Stimulated activated CD4-positive, alpha-beta T cell treated with anti-CD3 and anti-CD28 coated beads, Interleukin-1b, Interleukin-23, amount 100 ng/mL, for 4 hours (primary cell): ENCODE measurements around the gene FKBP1A.
A peak's percentile ranks its signal among the peaks of the same experiment; 100 is the strongest.

Experiments
- DNase-seq, 2 donors: peaks; one replicate each; pipeline ENCODE4 v3.0.0-alpha.2; 2020; ENCODE audit warnings: low read depth in 2 of 2

FKBP1A gene

DNA sequence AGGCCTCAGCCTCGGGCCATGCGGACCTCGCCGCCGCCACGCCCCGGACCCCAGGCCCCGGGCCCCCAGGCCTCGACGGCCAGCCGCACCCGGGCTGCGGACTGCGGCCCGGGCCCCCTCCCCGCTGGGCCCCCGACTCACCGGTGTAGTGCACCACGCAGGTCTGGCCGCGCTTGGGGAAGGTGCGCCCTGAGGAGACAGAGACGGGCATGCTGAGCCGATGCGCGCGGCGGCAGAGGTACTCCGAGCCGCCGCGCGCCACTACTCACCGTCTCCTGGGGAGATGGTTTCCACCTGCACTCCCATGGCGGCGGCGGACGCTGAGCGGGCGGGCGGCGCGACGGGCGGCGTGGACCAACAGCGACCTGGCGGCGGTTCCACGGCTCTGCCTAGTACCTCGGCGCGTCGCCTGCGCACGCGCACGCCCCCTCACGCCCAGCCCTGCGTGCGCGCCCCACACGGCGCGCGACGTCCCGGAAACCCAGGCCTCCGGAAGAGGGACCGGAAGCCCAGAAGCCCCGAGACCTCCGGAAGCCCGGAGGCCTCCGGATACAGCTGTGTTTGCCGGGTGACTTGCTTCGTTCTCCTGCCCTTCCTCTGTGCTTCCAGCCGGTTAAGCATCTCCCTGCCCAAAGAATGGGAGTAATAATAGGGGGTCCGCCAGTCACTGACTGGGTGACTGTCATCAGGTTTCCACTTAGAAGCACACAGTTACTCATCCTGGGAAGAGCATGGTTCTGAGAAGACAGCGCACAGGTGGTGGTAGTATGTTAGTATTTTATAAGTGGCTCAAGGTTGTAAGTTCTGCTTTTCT, at the start of gene FKBP1A:
TSS of gene FKBP1A (minus strand) at position 362 of the 814 bp plus-strand sequence. CDS start at position 306, 56 bp downstream.
- peak; percentile 83 to 84 for DNase-seq

DNA sequence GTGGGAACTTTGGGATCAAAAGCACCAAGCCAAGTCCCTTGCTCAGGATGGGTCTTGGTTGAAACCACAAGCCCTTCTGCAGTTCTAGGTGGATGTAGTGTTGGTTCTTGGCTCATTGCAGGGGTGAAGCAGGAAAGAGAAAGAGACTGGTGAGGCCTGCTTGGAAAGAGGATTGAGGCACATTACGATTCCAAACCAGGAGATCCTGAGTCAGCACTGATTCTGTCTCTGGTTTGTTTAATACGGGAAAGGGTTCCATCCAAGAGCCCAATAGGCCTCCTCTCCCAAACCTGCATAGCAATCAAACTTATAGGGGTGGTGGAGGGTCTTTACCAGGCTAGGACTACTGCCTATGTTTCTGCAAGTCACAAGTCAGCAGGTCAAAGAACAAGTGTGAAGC, 49.5 kb upstream of the FKBP1A start:
- no peak for DNase-seq

GRCh38 chr20:1441133-1441532, 48.3 kb upstream of the FKBP1A start:
- DNase-seq: no peak

DNA sequence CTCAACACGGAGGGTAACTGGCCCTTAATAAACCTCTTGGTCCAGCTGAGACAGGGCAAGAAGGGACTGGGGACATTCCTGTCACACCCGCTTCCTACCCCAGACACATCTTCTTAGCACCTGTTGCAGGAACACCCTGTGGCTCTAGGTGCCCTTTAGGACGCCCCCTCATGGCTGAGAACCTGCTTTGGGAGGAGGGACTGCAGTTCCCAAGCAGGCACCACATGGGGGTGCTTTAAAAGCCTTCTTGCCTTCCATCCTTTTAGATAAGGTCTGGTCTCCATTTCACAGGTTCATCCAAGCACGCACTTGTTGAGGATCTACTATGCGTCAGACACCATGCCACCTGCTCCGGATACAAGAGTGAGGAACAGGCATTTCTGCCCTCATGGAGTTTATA, 47.2 kb upstream of the FKBP1A start:
- DNase-seq: no peak

DNA sequence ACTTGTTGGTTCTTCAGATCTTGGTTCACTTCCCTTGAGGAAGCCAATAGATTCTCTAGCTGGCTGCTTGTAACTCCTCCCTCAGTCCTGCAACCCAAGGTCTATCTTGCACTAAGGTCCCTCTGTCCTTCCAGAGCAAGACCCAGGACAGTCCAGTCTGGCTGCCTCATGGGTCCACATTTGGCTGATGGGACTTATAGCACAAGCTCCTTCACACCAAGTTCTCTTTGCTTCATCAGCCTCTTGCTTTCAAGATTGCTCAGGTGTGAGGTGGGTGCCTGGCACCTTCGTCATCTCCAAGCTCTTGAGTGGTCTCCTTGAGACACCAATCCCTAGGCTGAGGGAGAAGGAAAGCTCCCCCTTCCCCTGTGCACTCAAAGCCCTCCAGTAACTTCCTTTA, 45.5 kb upstream of the FKBP1A start:
- DNase-seq: no peak

- peak; percentile 73 for DNase-seq
Measured at GRCh38 chr20:1437235-1437904, 44.5 kb upstream of the FKBP1A start.

- no peak for DNase-seq
Measured at GRCh38 chr20:1436263-1436662, 43.4 kb upstream of the FKBP1A start.

DNA sequence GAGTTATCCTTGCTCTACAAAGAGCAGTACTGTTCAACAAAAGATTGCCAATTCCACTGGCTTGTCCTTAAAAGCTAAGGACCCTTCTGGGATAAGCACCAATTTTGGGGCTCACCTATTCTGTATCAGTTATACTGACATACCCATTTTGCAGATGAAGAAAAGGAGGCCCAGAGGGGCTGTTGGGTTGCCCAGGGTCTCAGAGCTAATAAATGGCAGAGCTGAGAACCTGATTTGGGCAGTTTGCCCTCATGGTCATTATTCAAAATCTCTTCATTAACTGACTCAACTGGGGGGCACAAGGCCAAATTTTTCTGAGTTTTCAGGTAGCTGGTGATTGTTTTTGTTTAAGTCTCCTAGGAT, 42.5 kb upstream of the FKBP1A start:
- no peak for DNase-seq

GRCh38 chr20:1434571-1435336, 41.9 kb upstream of the FKBP1A start:
- DNase-seq: no peak

DNA sequence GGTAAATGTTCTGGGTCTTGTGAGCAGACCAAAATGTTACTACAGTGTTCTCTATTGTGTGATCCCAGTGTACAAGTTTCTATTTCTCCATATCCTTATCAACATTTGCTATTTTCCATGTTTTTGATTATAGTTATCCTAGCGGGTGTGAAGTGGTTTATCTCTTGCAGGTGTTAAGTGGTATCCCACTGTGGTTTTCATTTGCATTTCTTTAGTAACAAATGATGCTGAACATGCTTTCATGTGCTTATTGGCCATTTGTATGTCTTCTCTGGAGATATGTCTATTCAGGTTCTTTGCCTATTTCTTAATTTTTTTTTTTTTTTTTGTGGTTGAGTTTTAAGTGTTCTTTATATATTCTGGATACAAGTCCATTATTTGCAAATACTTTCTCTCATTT, 38.3 kb upstream of the FKBP1A start:
- DNase-seq: no peak

DNA sequence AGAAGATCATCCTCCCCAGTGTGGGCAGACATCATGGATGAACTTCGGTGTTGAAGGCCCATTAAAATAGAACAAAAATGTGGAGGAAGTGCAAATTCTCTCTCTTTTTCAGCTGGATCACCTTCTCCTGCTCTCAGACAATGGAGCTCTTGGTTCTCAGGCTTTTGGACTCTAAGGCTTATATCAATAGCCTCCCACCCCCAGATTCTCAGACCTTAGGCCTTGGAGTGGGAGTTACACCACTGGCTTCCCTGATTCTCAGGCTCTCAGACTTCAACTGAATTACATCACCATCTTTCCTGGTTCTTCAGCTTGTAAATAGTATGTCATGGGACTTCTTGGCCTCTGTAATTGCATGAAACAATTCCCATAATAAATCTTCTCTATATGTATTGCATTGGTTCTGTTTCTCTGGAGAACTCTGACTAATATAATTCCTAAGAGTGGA, 37.2 kb upstream of the FKBP1A start:
- no peak for DNase-seq

DNA sequence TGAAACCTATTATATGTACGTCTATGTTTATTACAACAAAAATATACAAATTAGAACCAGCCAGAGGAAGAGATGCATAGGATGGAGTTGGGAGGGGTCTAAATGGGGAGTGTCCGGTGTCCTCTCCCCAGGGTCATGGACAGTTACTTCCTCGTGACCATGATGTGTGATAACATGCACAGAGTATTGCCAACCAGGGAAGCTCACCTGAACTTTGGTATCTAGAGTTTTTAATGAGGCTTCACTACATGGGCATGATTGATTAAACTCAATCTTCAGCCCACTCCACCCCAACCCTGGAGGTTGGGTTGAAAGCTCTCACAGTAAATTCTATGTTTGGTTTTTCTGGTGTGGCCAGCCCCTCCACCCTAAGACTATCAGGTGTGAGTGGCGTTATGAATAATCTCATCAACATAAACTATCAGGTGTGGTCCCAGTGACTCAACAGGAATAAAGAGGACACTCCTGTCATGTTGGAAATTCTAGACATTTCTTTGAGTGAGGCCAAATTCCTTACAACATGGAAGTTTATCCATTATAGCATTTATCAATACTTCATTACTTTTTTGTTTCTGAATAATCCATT, 36.4 kb upstream of the FKBP1A start:
- no peak for DNase-seq

DNA sequence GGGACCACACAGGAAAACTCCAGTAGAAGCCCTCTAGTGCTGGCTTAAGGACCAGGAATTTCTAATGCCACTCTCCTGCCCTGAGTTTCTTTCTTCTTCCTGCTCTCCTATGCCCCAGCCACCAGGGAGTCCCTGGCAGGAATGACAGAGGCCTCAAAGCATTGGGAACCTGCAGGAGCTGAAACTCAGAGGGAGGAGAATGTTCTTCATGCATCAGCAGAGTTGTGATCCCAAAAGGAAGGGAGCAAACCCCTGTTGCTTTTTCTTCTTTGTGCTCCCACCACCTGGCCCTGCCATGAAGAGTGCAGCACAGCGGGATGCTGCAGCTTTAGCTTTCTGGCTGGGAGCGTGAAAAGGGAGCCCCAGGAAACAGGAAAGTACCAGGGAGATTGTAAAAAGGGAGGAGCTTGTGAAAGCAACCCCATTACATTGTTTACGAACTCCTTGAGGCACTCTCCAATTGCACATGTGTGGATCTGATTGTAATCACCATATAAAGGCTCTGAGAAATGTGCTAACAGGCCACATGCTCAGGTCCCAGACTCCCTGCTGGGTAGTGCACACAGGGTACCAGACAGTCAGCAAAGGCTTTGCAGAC, 34.7 kb upstream of the FKBP1A start:
- no peak for DNase-seq

DNA sequence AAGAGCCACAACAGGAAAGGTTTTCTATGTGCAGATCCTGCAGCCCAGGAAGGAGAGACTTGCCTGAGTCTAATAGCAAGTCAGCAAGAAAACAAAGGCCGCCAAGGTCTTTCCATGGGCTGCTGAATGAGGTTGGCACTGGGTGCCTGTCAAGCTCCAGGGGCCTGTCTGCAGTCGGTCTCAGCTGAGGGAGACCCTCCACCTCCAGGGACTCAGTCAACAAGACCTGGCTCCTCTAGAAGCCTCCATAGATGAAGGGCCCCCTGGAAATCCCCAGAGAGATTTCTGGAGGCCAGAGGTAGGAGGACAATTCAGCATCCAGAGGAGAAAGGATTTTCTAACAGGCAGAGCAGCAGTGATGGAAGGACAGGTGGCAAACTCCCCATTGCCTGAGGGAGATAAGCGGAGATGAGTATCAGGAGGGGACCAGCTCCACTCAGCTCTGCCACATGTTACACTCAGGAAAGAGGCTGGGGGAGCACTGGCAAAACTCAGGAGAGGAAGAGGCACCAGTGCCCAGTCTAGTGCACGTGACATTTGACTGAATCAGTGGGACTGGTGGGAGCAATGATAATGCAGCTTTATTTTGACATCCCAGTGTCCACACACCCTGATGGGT, 33.5 kb upstream of the FKBP1A start:
- DNase-seq: no peak

GRCh38 chr20:1424336-1424735, 31.5 kb upstream of the FKBP1A start:
- DNase-seq: no peak

DNA sequence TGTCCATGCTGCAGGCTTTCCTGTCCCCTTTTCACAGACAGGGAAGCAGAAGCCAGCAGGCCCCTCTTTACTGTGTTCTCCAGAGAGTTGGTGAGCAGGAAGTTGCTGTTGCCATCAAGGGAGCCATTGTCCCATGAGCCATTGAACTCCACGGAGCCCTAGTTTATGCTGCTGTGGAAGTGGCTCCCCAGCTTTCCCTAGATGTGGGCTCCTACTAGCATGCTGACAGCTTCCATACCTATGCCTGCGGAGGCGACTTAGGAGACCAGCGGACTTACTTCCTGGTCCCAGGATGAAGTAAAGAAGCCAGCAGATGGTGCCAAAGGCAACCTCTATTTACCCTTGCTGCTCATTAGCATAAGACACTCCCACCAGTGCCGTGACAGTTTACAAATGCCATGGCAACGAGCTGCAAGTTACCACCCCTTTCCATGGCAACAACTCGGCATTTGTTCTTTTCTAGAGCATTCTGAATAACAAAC, 30.8 kb upstream of the FKBP1A start:
- DNase-seq: no peak

DNA sequence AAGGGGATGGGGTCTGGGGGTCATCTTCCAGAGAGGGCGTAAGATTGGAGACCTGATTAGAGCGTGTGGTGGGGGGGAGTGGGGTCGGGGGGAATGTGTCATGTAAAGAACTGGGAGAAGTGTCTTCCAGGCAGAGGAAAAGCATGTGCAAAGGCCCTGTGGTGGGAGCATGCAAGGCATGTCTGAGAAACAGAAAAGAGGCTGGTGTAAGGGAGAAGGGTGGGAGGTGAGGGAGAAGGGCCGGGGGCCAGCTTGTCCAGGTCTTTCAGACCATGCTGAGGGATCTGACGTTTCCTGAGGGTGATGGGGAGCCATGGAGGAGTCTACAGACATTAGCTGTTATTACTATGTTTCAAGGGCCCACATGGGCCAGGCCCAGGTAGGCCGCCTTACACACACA, 30.4 kb upstream of the FKBP1A start:
- no peak for DNase-seq

DNA sequence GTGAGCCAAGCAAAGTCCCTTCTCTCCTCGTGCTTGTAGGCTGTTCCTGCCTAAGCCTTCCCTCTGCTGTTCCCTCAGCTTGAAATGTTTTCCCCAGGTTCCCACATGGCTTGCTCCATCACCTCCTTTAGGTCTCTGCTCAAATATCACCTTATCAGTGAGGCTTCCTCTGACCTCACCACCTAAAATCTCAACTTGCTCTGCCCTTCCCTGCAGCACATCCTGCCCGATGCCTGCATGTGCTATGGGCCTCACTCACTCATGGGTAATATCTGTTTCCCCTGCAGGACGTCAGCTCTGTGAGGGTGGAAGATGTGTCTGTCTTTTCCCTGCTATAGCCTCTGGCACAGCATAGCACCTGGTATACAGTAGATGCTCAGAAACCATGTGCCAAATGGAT, 29.9 kb upstream of the FKBP1A start:
- no peak for DNase-seq

- no peak for DNase-seq
Measured at GRCh38 chr20:1420066-1420465, 27.2 kb upstream of the FKBP1A start.

DNA sequence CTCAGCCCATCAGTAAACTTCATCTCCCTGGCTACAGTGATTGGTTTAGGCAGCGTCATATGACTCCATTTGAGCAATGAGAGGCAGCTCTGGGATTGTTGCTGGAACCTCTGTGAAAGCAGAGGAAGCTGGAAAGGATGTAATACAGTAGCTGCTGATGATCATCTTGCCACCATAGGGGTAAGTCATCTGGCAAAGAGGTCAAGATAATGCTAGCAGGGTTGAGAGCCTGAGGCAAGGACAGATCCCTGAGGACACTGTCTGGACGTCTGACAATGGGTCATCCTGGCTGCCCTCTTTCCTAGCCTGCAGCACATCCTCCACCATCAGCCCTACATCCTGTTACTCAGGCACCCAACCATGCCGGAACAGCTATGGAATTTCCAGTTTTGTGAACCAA, 25.5 kb upstream of the FKBP1A start:
- DNase-seq: no peak

- no peak for DNase-seq
Measured at GRCh38 chr20:1417790-1418189, 24.9 kb upstream of the FKBP1A start.
